Fibroblast of skin of right biceps (primary cell): ENCODE data around the gene OXCT2.

Experiments used
- DNase-seq: peaks from one replicate; pipeline ENCODE4 v3.0.0-alpha.2; 2013

OXCT2 gene

GRCh38 chr1:39729030-39729429 is 42.1 kb downstream of the OXCT2 start:
- no peak for DNase-seq

- no peak for DNase-seq
Measured at GRCh38 chr1:39727932-39728317, 43.2 kb downstream of the OXCT2 start.

- no peak for DNase-seq
Measured at GRCh38 chr1:39727221-39727931, 43.8 kb downstream of the OXCT2 start.

DNA sequence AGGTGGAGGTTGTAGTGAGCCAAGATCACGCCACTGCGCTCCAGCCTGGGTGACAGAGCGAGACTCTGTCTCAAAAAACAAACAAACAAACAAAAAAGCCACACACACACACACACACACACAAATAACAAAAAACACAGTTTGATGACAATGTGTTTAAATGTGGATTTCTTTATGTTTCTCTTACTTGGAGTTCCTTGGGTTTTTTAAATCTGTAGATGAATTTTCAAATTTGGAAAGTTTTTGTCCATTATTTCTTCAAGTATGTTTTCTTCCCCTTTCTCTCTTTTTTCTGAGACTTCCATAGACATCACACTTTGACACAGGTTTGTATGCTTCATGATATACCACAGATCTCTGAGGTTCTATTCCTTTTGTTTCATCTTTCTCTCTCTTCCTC is 44.5 kb downstream of the OXCT2 start:
- DNase-seq = no peak

GRCh38 chr1:39722495-39722894 is 48.7 kb downstream of the OXCT2 start:
- no peak for DNase-seq

- no peak for DNase-seq
Measured at GRCh38 chr1:39721664-39722063, 49.5 kb downstream of the OXCT2 start.

- DNase-seq = peak; percentile 60
Measured at GRCh38 chr1:39720094-39720999, 50.8 kb downstream of the OXCT2 start.
